ENCODE data around the gene FAM184B.

The FAM184B gene

GRCh38 chr4:17760626-17761025 is 20.8 kb downstream of the FAM184B start:
- Histone ChIP-seq H3K27me3 (ENCODE audit: insufficient read depth, low read length, poor library complexity, severe bottlenecking) (no peaks in the 10 kb centered on the region), H3K79me2 (ENCODE audit: insufficient read depth, low read length) (no peaks in the 10 kb centered on the region)
- TF ChIP-seq, protein P1, sequence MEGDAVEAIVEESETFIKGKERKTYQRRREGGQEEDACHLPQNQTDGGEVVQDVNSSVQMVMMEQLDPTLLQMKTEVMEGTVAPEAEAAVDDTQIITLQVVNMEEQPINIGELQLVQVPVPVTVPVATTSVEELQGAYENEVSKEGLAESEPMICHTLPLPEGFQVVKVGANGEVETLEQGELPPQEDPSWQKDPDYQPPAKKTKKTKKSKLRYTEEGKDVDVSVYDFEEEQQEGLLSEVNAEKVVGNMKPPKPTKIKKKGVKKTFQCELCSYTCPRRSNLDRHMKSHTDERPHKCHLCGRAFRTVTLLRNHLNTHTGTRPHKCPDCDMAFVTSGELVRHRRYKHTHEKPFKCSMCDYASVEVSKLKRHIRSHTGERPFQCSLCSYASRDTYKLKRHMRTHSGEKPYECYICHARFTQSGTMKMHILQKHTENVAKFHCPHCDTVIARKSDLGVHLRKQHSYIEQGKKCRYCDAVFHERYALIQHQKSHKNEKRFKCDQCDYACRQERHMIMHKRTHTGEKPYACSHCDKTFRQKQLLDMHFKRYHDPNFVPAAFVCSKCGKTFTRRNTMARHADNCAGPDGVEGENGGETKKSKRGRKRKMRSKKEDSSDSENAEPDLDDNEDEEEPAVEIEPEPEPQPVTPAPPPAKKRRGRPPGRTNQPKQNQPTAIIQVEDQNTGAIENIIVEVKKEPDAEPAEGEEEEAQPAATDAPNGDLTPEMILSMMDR (conservative IDR thresholded peaks at IDR 0.05; ENCODE audit: low read length) = no peak
- TF ChIP-seq EZH2phosphoT487 (IDR thresholded peaks at IDR 0.05; ENCODE audit: borderline replicate concordance) = no peak

DNA sequence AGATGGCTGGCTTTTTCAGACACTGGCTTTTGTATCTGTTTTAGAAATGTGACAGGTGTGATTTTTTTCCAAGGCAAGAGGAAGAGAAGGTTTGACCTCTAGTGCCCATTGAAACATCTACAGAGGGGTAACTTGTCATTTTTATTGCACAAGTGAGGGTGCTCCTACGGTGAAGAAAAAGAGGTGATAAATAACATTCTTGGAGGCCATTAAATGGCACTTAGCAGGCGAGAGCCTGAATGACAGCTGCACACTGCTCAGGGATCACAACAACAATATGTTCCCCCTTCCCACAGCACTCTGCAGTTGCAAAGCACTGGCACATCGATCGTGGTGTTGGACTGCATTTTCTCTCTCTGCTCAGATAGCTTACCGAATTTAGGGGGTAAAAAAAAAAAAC is 22.9 kb downstream of the FAM184B start:
- no peaks in the 10 kb centered on the region for H3K9me2 ChIP-seq (replicated peaks; ENCODE audit: low read depth, low read length)
- no peaks in the 10 kb centered on the region for H4K20me1 ChIP-seq (ENCODE audit: insufficient read depth, low read length, poor library complexity, severe bottlenecking)
- H3K4me3 ChIP-seq (ENCODE audit: low read length, poor library complexity, severe bottlenecking) = no peak overlapping the region
- no peaks in the 10 kb centered on the region for H3K9me3 ChIP-seq (ENCODE audit: insufficient read depth, low read depth, low read length)
- no peak overlapping the region for H2AFZ ChIP-seq (ENCODE audit: low read length)
- H3F3A ChIP-seq (ENCODE audit: low read depth) = no peaks in the 10 kb centered on the region
- no peaks in the 10 kb centered on the region for H3K79me2 ChIP-seq (ENCODE audit: insufficient read depth, low read length)
- no peaks in the 10 kb centered on the region for H3K4me1 ChIP-seq (ENCODE audit: insufficient read depth, low read length, poor library complexity, severe bottlenecking)
- no peaks in the 10 kb centered on the region for H3K36me3 ChIP-seq (ENCODE audit: insufficient read depth, low read length)
- no peaks in the 10 kb centered on the region for H3K27me3 ChIP-seq (ENCODE audit: insufficient read depth, low read length, poor library complexity, severe bottlenecking)
- no peak for TF ChIP-seq EZH2phosphoT487 (IDR thresholded peaks at IDR 0.05; ENCODE audit: borderline replicate concordance)
- TF ChIP-seq, protein P1 (conservative IDR thresholded peaks at IDR 0.05; ENCODE audit: low read length) = no peak
- no peak overlapping the region for H3K9ac ChIP-seq (ENCODE audit: low read depth, low read length, poor library complexity, severe bottlenecking)
- H3K4me2 ChIP-seq (ENCODE audit: low read depth, low read length, poor library complexity, severe bottlenecking) = no peak overlapping the region

More at GRCh38 chr4:17760626-17761025, 20.8 kb downstream of the FAM184B start:
- H3K4me3 ChIP-seq (ENCODE audit: low read length, poor library complexity, severe bottlenecking) = no peak overlapping the region
- peak overlapping the region; percentile 62 for H2AFZ ChIP-seq (ENCODE audit: low read length)
- no peaks in the 10 kb centered on the region for H3K9me3 ChIP-seq (ENCODE audit: insufficient read depth, low read depth, low read length)
- H3K4me2 ChIP-seq (ENCODE audit: low read depth, low read length, poor library complexity, severe bottlenecking) = no peak overlapping the region
- no peaks in the 10 kb centered on the region for H4K20me1 ChIP-seq (ENCODE audit: insufficient read depth, low read length, poor library complexity, severe bottlenecking)
- no peaks in the 10 kb centered on the region for H3F3A ChIP-seq (ENCODE audit: low read depth)
- H3K4me1 ChIP-seq (ENCODE audit: insufficient read depth, low read length, poor library complexity, severe bottlenecking) = peaks cover 3% of the 10 kb centered on the region
- H3K36me3 ChIP-seq (ENCODE audit: insufficient read depth, low read length) = no peaks in the 10 kb centered on the region
- H3K9me2 ChIP-seq (replicated peaks; ENCODE audit: low read depth, low read length) = no peaks in the 10 kb centered on the region
- H3K9ac ChIP-seq (ENCODE audit: low read depth, low read length, poor library complexity, severe bottlenecking) = no peak overlapping the region

- Histone ChIP-seq H3K9me2 (replicated peaks; ENCODE audit: low read depth, low read length) (no peaks in the 10 kb centered on the region), H3K36me3 (ENCODE audit: insufficient read depth, low read length) (no peaks in the 10 kb centered on the region), H3K79me2 (ENCODE audit: insufficient read depth, low read length) (no peaks in the 10 kb centered on the region), H3K4me1 (ENCODE audit: insufficient read depth, low read length, poor library complexity, severe bottlenecking) (no peaks in the 10 kb centered on the region), H3K9me3 (ENCODE audit: insufficient read depth, low read depth, low read length) (no peaks in the 10 kb centered on the region), H4K20me1 (ENCODE audit: insufficient read depth, low read length, poor library complexity, severe bottlenecking) (no peaks in the 10 kb centered on the region), H3K4me2 (ENCODE audit: low read depth, low read length, poor library complexity, severe bottlenecking) (no peak overlapping the region), H3F3A (ENCODE audit: low read depth) (no peaks in the 10 kb centered on the region), H2AFZ (ENCODE audit: low read length) (no peak overlapping the region), H3K4me3 (ENCODE audit: low read length, poor library complexity, severe bottlenecking) (no peak overlapping the region), H3K9ac (ENCODE audit: low read depth, low read length, poor library complexity, severe bottlenecking) (no peak overlapping the region), H3K27me3 (ENCODE audit: insufficient read depth, low read length, poor library complexity, severe bottlenecking) (no peaks in the 10 kb centered on the region)
- TF ChIP-seq, protein P1 (conservative IDR thresholded peaks at IDR 0.05; ENCODE audit: low read length) = no peak
- TF ChIP-seq EZH2phosphoT487 (IDR thresholded peaks at IDR 0.05; ENCODE audit: borderline replicate concordance) = no peak
Measured at GRCh38 chr4:17757621-17758020, 23.8 kb downstream of the FAM184B start.
